Gastrocnemius medialis (tissue), 4 donors: ENCODE data around the gene ACCSL. TPM values are rescaled to one million over a fixed set of nuclear protein-coding genes. Genes with fewer than 3 reads are reported as not detected.

ENCODE experiments used
- ATAC-seq, 2 donors: fragments of 150-250 bp; one replicate each; pipeline ENCODE4 v1.9.1; 2016
- DNase-seq, 2 donors: peaks; one replicate each; pipeline ENCODE4 v3.0.0-alpha.2; 2019
- H3K27ac ChIP-seq, 4 donors: fragments of 200-600 bp; sonication (generic); 1 replicate in 1 of 4; 2 replicates in 3 of 4; pipeline ENCODE4 v1.5.1; 2016 to 2018; ENCODE audit warnings: mild to moderate bottlenecking in 2 of 4, moderate library complexity in 1 of 4
- H3K27me3 ChIP-seq, 3 donors: fragments of 200-600 bp; sonication (generic) in 2 of 3; 1 replicate in 1 of 3; 2 replicates in 2 of 3; pipeline versions ENCODE4 v1.5.1 to v1.6.0; 2016 to 2019; ENCODE audit warnings: mild to moderate bottlenecking in 1 of 3, moderate library complexity in 1 of 3
- H3K36me3 ChIP-seq, 2 donors: fragments of 200-600 bp; sonication (generic) in 1 of 2; one replicate each; pipeline ENCODE4 v1.5.1; 2017 to 2018
- H3K4me1 ChIP-seq, 2 donors: fragments of 200-600 bp; sonication (generic) in 1 of 2; one replicate each; pipeline ENCODE4 v1.5.1; 2016 to 2017; ENCODE audit warnings: mild to moderate bottlenecking in 2 of 2
- H3K4me3 ChIP-seq, 4 donors: fragments of 200-600 bp; sonication (generic) in 3 of 4; 1 replicate in 1 of 4; 2 replicates in 3 of 4; pipeline ENCODE4 v1.5.1; 2016 to 2019; ENCODE audit warnings: mild to moderate bottlenecking in 2 of 4
- H3K9me3 ChIP-seq, 3 donors: fragments of 200-600 bp; sonication (generic) in 2 of 3; 1 replicate in 1 of 3; 2 replicates in 2 of 3; pipeline ENCODE4 v1.5.1; 2016 to 2019
- POLR2A ChIP-seq, 2 donors: fragments of 450-650 bp; IDR thresholded peaks; one replicate each; pipeline ENCODE4 v1.6.1; 2017; ENCODE audit warnings: antibody characterized with exemption in 2 of 2, mild to moderate bottlenecking in 2 of 2, moderate library complexity in 2 of 2
- in situ Hi-C, 4 donors: fragments of 200-750 bp; cut with MboI; loops; one replicate each; pipeline versions ENCODE4 v1.15.0 to v1.8.0; 2017; ENCODE audit warnings: low sequenced_read_pairs in 4 of 4
- intact Hi-C: fragments of 100-400 bp; cut with DNase I; formaldehyde crosslinking; loops from one replicate; pipeline ENCODE4 v1.15.1; 2023; ENCODE audit warnings: low total_unique reads
- total RNA-seq, 4 donors: library from RNA; depleted of rRNA; stranded (reverse); fragments of >200 nt; gene quantifications; one replicate each; pipeline versions ENCODE4 v1.1.0 to v1.2.3, GENCODE V29; 2016
- TF ChIP-seq, protein P1 (sequence below), 5 experiments: fragments of 450-650 bp in 3 of 5; fragments of 200-600 bp in 2 of 5; sonication (generic) in 2 of 5; IDR thresholded peaks in 4 of 5; conservative IDR thresholded peaks in 1 of 5; 1 replicate in 4 of 5; 2 replicates in 1 of 5; pipeline ENCODE4 v1.5.1; 2016 to 2019; ENCODE audit warnings: antibody characterized with exemption in 5 of 5, mild to moderate bottlenecking in 3 of 5, moderate library complexity in 3 of 5

Gene ACCSL
- total RNA-seq, 4 donors from 2014 or later = not detected

GRCh38 chr11:44083906-44084305, 36.1 kb downstream of the ACCSL start:
- in situ Hi-C loops = no loop called here
- Histone ChIP-seq H3K36me3 (peaks cover 0 to 10% of the 10 kb centered on the region in 2 donors), H3K27ac (no peak overlapping the region), H3K9me3 (no peaks in the 10 kb centered on the region), H3K27me3 (no peaks in the 10 kb centered on the region), H3K4me3 (no peak overlapping the region), H3K4me1 (no peaks in the 10 kb centered on the region)
- no peak for TF ChIP-seq POLR2A (IDR thresholded peaks at IDR 0.05)
- TF ChIP-seq, protein P1, sequence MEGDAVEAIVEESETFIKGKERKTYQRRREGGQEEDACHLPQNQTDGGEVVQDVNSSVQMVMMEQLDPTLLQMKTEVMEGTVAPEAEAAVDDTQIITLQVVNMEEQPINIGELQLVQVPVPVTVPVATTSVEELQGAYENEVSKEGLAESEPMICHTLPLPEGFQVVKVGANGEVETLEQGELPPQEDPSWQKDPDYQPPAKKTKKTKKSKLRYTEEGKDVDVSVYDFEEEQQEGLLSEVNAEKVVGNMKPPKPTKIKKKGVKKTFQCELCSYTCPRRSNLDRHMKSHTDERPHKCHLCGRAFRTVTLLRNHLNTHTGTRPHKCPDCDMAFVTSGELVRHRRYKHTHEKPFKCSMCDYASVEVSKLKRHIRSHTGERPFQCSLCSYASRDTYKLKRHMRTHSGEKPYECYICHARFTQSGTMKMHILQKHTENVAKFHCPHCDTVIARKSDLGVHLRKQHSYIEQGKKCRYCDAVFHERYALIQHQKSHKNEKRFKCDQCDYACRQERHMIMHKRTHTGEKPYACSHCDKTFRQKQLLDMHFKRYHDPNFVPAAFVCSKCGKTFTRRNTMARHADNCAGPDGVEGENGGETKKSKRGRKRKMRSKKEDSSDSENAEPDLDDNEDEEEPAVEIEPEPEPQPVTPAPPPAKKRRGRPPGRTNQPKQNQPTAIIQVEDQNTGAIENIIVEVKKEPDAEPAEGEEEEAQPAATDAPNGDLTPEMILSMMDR (IDR thresholded peaks at IDR 0.05 in 4 of 5, conservative IDR thresholded peaks at IDR 0.05 in 1 of 5) = no peak
- DNase-seq (no peak), ATAC-seq (no peak)
- intact Hi-C loops = no loop called here

DNA sequence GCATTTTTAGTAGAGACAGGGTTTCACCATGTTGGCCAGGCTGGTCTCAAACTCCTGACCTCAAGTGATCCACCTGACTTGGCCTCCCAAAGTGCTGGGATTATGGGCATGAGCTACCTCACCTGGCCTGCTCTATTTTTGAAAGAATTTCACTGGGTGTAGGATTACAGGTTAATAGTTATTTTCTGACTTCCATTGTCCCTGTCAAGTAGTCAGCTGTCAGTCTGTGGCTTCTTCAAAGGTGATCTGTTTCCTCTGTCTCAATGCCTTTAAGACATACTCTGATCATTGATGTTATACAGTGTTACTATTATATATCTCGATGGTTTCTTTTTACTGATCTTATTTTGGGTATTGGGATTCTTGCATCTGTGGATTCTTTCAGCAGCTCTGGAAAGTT, 37.5 kb downstream of the ACCSL start:
- Histone ChIP-seq H3K4me3 (no peak overlapping the region), H3K36me3 (peaks cover 0 to 10% of the 10 kb centered on the region in 2 donors), H3K4me1 (no peaks in the 10 kb centered on the region), H3K27me3 (no peaks in the 10 kb centered on the region), H3K27ac (no peak overlapping the region), H3K9me3 (no peaks in the 10 kb centered on the region)
- ATAC-seq = no peak
- intact Hi-C loops (no loop called here), in situ Hi-C loops (no loop called here)
- DNase-seq = no peak
- TF ChIP-seq, protein P1 (IDR thresholded peaks at IDR 0.05 in 4 of 5, conservative IDR thresholded peaks at IDR 0.05 in 1 of 5) = no peak
- TF ChIP-seq POLR2A (IDR thresholded peaks at IDR 0.05) = no peak

GRCh38 chr11:44088377-44088776, 40.6 kb downstream of the ACCSL start:
- no peak for ATAC-seq

DNA sequence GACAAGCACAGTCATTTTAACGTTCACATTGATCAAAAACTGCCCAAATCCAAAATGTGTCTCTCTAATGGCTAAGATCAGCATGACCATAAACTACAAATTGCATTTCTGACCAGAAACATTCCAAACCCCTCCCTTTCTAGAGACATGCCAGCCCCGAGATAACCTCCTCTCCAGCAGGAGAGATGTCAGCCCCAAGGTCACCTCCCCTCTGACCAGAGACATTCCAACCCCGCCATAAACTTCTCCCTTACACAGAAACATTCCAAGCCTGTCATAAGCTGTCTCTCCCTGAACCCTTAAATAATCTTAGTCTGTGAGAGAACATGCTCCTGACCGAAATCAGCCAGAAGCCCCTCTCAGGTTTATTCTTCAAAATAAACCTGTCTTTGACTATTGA, 41.1 kb downstream of the ACCSL start:
- no peaks in the 10 kb centered on the region for H3K9me3 ChIP-seq
- H3K27me3 ChIP-seq = no peaks in the 10 kb centered on the region
- ATAC-seq (no peak), DNase-seq (no peak)
- TF ChIP-seq POLR2A (IDR thresholded peaks at IDR 0.05) = no peak
- TF ChIP-seq, protein P1 (IDR thresholded peaks at IDR 0.05 in 4 of 5, conservative IDR thresholded peaks at IDR 0.05 in 1 of 5) = no peak
- H3K4me3 ChIP-seq = no peak overlapping the region
- intact Hi-C loops = no loop called here
- peaks cover 0 to 4% of the 10 kb centered on the region in 2 donors for H3K36me3 ChIP-seq
- H3K4me1 ChIP-seq = no peaks in the 10 kb centered on the region
- H3K27ac ChIP-seq = no peak overlapping the region
- in situ Hi-C loops = no loop called here

More at GRCh38 chr11:44088377-44088776, 40.6 kb downstream of the ACCSL start:
- Histone ChIP-seq H3K9me3 (no peaks in the 10 kb centered on the region), H3K27ac (no peak overlapping the region), H3K36me3 (peaks cover 0 to 5% of the 10 kb centered on the region in 2 donors), H3K4me1 (no peaks in the 10 kb centered on the region), H3K4me3 (no peak overlapping the region), H3K27me3 (no peaks in the 10 kb centered on the region)
- no peak for DNase-seq
- no peak for TF ChIP-seq POLR2A (IDR thresholded peaks at IDR 0.05)
- TF ChIP-seq, protein P1 (IDR thresholded peaks at IDR 0.05 in 4 of 5, conservative IDR thresholded peaks at IDR 0.05 in 1 of 5) = no peak
- intact Hi-C loops (no loop called here), in situ Hi-C loops (no loop called here)

DNA sequence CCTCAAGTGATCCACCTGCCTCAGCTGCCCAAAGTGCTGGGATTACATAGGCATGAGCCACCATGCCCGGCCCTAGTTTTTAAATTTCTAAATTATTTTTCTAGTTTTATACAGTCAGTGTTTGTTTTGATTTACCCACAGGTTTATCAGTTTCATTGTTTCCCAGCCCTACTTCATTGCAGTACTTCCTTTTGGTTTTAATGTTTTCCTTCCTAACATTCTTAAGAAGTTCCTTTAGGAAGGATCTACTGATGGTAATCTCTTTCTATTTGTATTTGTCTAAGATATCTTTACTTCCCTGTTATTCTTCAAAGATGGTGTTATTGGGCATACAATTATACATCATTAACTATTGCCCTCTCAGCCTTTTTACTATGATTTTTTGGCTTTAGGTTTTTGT, 42.8 kb downstream of the ACCSL start:
- no peak overlapping the region for H3K4me3 ChIP-seq
- in situ Hi-C loops = loop anchor here in 3 of 4 donors (5.0 to 10.0 kb wide), 3 partner anchors 447 to 454 kb away; no protein-coding TSS in a partner anchor
- no peak for TF ChIP-seq POLR2A (IDR thresholded peaks at IDR 0.05)
- TF ChIP-seq, protein P1 (IDR thresholded peaks at IDR 0.05 in 4 of 5, conservative IDR thresholded peaks at IDR 0.05 in 1 of 5) = no peak
- intact Hi-C loops = loop anchor here (10.0 kb wide), 1 partner anchor 524 kb away; no protein-coding TSS in a partner anchor
- ATAC-seq (no peak), DNase-seq (no peak)
- H3K36me3 ChIP-seq = no peaks in the 10 kb centered on the region
- H3K4me1 ChIP-seq = peaks cover 8 to 9% of the 10 kb centered on the region in 2 donors
- no peaks in the 10 kb centered on the region for H3K27me3 ChIP-seq
- H3K9me3 ChIP-seq = no peaks in the 10 kb centered on the region
- no peak overlapping the region for H3K27ac ChIP-seq
